Measurements from ENCODE around the gene STIM1.

- TF ChIP-seq CTCF (IDR thresholded peaks at IDR 0.05; ENCODE audit: insufficient read depth, low read length, poor library complexity, severe bottlenecking), result no peak
- TF ChIP-seq EZH2phosphoT487 (conservative IDR thresholded peaks at IDR 0.05; ENCODE audit: low read length), result no peak
Observed at GRCh38 chr11:3925513-3925912, 70.0 kb downstream of the STIM1 start.

Measured in SU-DHL-6 (cell line).